Prostate gland (tissue), 1 donor: ENCODE results near the gene GBP7.

Experiments used
- POLR2A ChIP-seq: fragments of 450-650 bp; IDR thresholded peaks from one replicate; pipeline ENCODE4 v1.6.1; 2016; ENCODE audit warnings: antibody characterized with exemption, mild to moderate bottlenecking
- POLR2AphosphoS5 ChIP-seq: sonication (generic); formaldehyde crosslinking; IDR thresholded peaks from one replicate; pipeline ENCODE4 v1.6.1; 2017; ENCODE audit warnings: antibody characterized with exemption

DNA sequence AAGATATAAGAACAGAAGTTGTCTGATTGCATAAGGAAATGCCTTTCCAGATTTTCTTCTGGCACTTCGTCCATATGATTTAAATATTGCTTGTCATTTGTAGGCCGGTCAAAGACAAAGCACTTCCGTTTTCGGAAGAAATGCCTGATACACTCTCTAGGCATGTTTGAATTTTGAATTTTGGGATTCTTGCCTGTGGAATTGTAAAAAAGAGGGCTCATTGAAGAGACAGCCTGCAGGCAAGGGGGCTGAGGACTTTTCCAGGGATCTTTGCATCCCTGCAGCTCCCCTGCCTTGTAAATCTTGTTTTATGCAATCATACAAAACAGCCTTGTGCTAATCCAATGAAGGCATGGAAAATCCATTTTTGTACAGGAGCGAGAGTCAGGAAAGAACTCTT lies 15.5 kb upstream of the GBP7 start:
- TF ChIP-seq POLR2A (no peak), POLR2AphosphoS5 (no peak)
